ENCODE data around the gene CCT7.

Gene CCT7

GRCh38 chr2:73202156-73203054 is 31.7 kb upstream of the CCT7 start, which contains the start of gene NOTO:
NOTO (plus strand) TSS chr2:73202574; CDS start chr2:73202667, 93 bp downstream.
- Histone ChIP-seq H3K27ac (ENCODE audit: extremely low read depth, low read depth, low read length) (no peak within 1 kb of the TSS), H3K36me3 (ENCODE audit: control insufficient read depth in 2 of 2, insufficient read depth in 1 of 2, low read length in 2 of 2) (no peaks in the 10 kb centered on the region), H3K4me1 (ENCODE audit: control insufficient read depth, insufficient read depth, low read length) (no peaks in the 10 kb centered on the region), H3K4me3 (ENCODE audit: low read depth, low read length) (no peak within 1 kb of the TSS), H3K9me3 (ENCODE audit: control insufficient read depth, insufficient read depth, low read depth, low read length) (no peaks in the 10 kb centered on the region)
- CTCF ChIA-PET: interaction anchor here (1.3 kb wide), 1 partner anchor 10 kb away, joined by 5 read pairs; no protein-coding TSS in a partner anchor
- POLR2A ChIA-PET: interaction anchor here (0.6 kb wide), 1 partner anchor 102 kb away, joined by 4 read pairs; no protein-coding TSS in a partner anchor
- TF ChIP-seq ZNF449 (tag by site-specific recombination; IDR thresholded peaks at IDR 0.05) (no peak), ZNF664 (tag by site-specific recombination; IDR thresholded peaks at IDR 0.05) (no peak), PBX3 (CRISPR knock-in tag; IDR thresholded peaks at IDR 0.05) (no peak), GLIS1 (tag by site-specific recombination; IDR thresholded peaks at IDR 0.05) (no peak), ZNF488 (tag by site-specific recombination; IDR thresholded peaks at IDR 0.05) (no peak), ZNF366 (tag by site-specific recombination; conservative IDR thresholded peaks at IDR 0.05) (no peak), ZNF626 (tag by site-specific recombination; IDR thresholded peaks at IDR 0.05) (no peak)

GRCh38 chr2:73203055-73203681 is 30.9 kb upstream of the CCT7 start:
- ChIA-PET CTCF (interaction anchor here (0.9 kb wide), 1 partner anchor 9 kb away, joined by 3 read pairs; no protein-coding TSS in a partner anchor), POLR2A (no interaction called here)
- TF ChIP-seq ZNF654 (tag by site-specific recombination; IDR thresholded peaks at IDR 0.05; ENCODE audit: low read depth) (no peak), EGR2 (tag by site-specific recombination; IDR thresholded peaks at IDR 0.05; ENCODE audit: low read depth) (no peak), ZFP41 (tag by site-specific recombination; IDR thresholded peaks at IDR 0.05; ENCODE audit: borderline replicate concordance) (no peak), ZNF211 (tag by site-specific recombination; IDR thresholded peaks at IDR 0.05; ENCODE audit: low read depth) (no peak), KLF7 (tag by site-specific recombination; IDR thresholded peaks at IDR 0.05; ENCODE audit: borderline replicate concordance) (no peak), ZNF398 (tag by site-specific recombination; IDR thresholded peaks at IDR 0.05) (no peak), BCL11A (tag by site-specific recombination; IDR thresholded peaks at IDR 0.05; ENCODE audit: low read depth) (no peak), ZNF133 (tag by site-specific recombination; IDR thresholded peaks at IDR 0.05) (no peak), ZNF23 (tag by site-specific recombination; IDR thresholded peaks at IDR 0.05; ENCODE audit: borderline replicate concordance) (no peak), ZNF514 (tag by site-specific recombination; IDR thresholded peaks at IDR 0.05) (no peak), ZNF677 (tag by site-specific recombination; IDR thresholded peaks at IDR 0.05) (no peak), ZNF311 (tag by site-specific recombination; IDR thresholded peaks at IDR 0.05; ENCODE audit: borderline replicate concordance) (no peak), KLF10 (tag by site-specific recombination; IDR thresholded peaks at IDR 0.05) (no peak), RBAK (tag by site-specific recombination; IDR thresholded peaks at IDR 0.05) (no peak)
- Histone ChIP-seq H3K4me3 (ENCODE audit: low read depth, low read length) (no peak overlapping the region), H3K4me1 (ENCODE audit: control insufficient read depth, insufficient read depth, low read length) (no peaks in the 10 kb centered on the region), H3K9me3 (ENCODE audit: control insufficient read depth, insufficient read depth, low read depth, low read length) (no peaks in the 10 kb centered on the region), H3K27ac (ENCODE audit: extremely low read depth, low read depth, low read length) (no peak overlapping the region), H3K36me3 (ENCODE audit: control insufficient read depth in 2 of 2, insufficient read depth in 1 of 2, low read length in 2 of 2) (no peaks in the 10 kb centered on the region)

Data from HEK293 (cell line).